ENCODE data around the gene CLIC6. TPM values are rescaled to one million over a fixed set of nuclear protein-coding genes. Genes with fewer than 3 reads are reported as not detected.

The CLIC6 gene
- total and polyA plus RNA-seq, 2 experiments from 2014 or later: 1.1 to 1.5 TPM

GRCh38 chr21:34698270-34699015 lies 29.6 kb downstream of the CLIC6 start:
- H2AFZ ChIP-seq: no peak overlapping the region
- peaks cover 7% of the 10 kb centered on the region for H3K27me3 Mint-ChIP-seq (ENCODE audit: insufficient read depth, low read depth, poor library complexity)
- no peaks in the 10 kb centered on the region for H3K79me2 ChIP-seq (replicated peaks; ENCODE audit: insufficient read depth)
- no peak overlapping the region for H3K27ac Mint-ChIP-seq
- H3K4me2 ChIP-seq: no peak overlapping the region
- H4K20me1 ChIP-seq (replicated peaks; ENCODE audit: insufficient read depth): no peaks in the 10 kb centered on the region
- peaks cover 14% of the 10 kb centered on the region for H3K4me1 Mint-ChIP-seq
- no peaks in the 10 kb centered on the region for H3K36me3 ChIP-seq (ENCODE audit: insufficient read depth)
- ATAC-seq (no peak; the same call in 2 of the 3 replicates), DNase-seq (ENCODE audit: low spot score) (peak; percentile 55)
- no peaks in the 10 kb centered on the region for H3K4me1 ChIP-seq (ENCODE audit: insufficient read depth)
- peaks cover 16% of the 10 kb centered on the region for H3K9me3 Mint-ChIP-seq
- TF ChIP-seq EZH2 (IDR thresholded peaks at IDR 0.05; ENCODE audit: low read depth, unreplicated experiment) (no peak), ETS1 (IDR thresholded peaks at IDR 0.05) (no peak), ZNF114 (CRISPR knock-in tag; IDR thresholded peaks at IDR 0.05) (no peak), JUNB (IDR thresholded peaks at IDR 0.05; ENCODE audit: unreplicated experiment) (no peak), REST (IDR thresholded peaks at IDR 0.05; ENCODE audit: unreplicated experiment) (no peak), EZH2phosphoT487 (IDR thresholded peaks at IDR 0.05; ENCODE audit: unreplicated experiment) (no peak), STAT1 (IDR thresholded peaks at IDR 0.05; ENCODE audit: unreplicated experiment) (no peak), ZNF462 (CRISPR knock-in tag; IDR thresholded peaks at IDR 0.05) (no peak), CREB1 (CRISPR knock-in tag; IDR thresholded peaks at IDR 0.05; ENCODE audit: low read depth) (no peak), ZNF331 (CRISPR knock-in tag; IDR thresholded peaks at IDR 0.05; ENCODE audit: low read depth) (no peak), CTCF (conservative IDR thresholded peaks at IDR 0.05; ENCODE audit: low read depth in 2 of 2) (no peak), POLR2AphosphoS5 (IDR thresholded peaks at IDR 0.05; ENCODE audit: low read depth) (no peak), NANOG (IDR thresholded peaks at IDR 0.05; ENCODE audit: borderline replicate concordance) (no peak)
- no peak overlapping the region for H3K4me3 ChIP-seq
- H3F3A ChIP-seq (replicated peaks; ENCODE audit: low read depth): no peaks in the 10 kb centered on the region
- peaks cover 8% of the 10 kb centered on the region for H3K36me3 Mint-ChIP-seq (ENCODE audit: low read depth)
- H3K4me3 Mint-ChIP-seq: no peak overlapping the region
- H3K27me3 ChIP-seq (ENCODE audit: insufficient read depth): no peaks in the 10 kb centered on the region
- no peak overlapping the region for H3K27ac ChIP-seq (ENCODE audit: low read depth)
- peaks cover 14% of the 10 kb centered on the region; the same call in 1 of the 2 replicates for H3K9me2 ChIP-seq (ENCODE audit: insufficient read depth)

Measured in GM23338 (cell line).